Measurements from ENCODE around the gene DLK2.
A peak's percentile ranks its signal among the peaks of the same experiment; 100 is the strongest.
"Not testable (repeated sequence)": the region's sequence is repeated elsewhere in the genome, so short reads cannot be mapped to it uniquely, and the experiment has no call there.

DLK2 gene

DNA sequence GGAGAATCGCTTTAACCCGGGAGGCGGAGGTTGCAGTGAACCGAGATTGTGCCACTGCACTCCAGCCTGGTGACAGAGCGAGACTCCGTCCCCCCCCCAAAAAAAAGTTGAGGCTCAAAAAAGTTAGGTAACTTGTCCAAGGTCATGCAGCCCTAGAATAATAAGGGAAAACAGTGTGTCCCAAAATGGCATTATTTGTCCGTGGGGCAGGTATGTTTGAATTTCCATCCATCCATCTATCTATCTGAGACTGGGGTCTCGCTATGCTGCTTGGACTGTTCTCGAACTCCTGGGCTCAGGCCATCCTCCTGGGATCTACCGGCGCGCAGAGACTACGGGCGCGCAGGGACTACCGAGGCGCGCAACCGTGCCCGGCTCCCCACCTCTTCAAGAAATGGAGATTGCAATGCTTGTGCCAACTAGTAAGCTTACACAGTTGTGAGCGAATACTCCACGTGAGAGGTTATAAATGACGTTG, 28.4 kb downstream of the DLK2 start:
- Histone ChIP-seq H3K4me1 (ENCODE audit: control insufficient read depth in 2 of 2, insufficient read depth in 1 of 2, low read depth in 1 of 2, low read length in 2 of 2) (peaks cover 2 to 7% of the 10 kb centered on the region in 2 donors), H3K27me3 (ENCODE audit: control insufficient read depth in 3 of 3, insufficient read depth in 3 of 3, low read depth in 1 of 3, low read length in 3 of 3) (no peaks in the 10 kb centered on the region), H2BK15ac (ENCODE audit: low read length) (peak overlapping the region; percentile 81), H4K91ac (ENCODE audit: low read depth, low read length, poor library complexity) (no peak overlapping the region), H3K79me1 (ENCODE audit: low read depth, low read length) (no peaks in the 10 kb centered on the region), H2BK12ac (ENCODE audit: low read length) (no peak overlapping the region), H4K8ac (ENCODE audit: low read depth, low read length) (peak overlapping the region; percentile 93), H3K4me2 (ENCODE audit: insufficient read depth, low read length, poor library complexity, severe bottlenecking) (peak overlapping the region; percentile 67), H3K18ac (ENCODE audit: low read length) (peak overlapping the region; percentile 94), H3K4ac (ENCODE audit: low read length) (peak overlapping the region; percentile 66), H3K36me3 (replicated peaks in 1 of 2; ENCODE audit: control insufficient read depth in 2 of 2, insufficient read depth in 2 of 2, low read length in 2 of 2) (peaks cover 1 to 5% of the 10 kb centered on the region in 2 donors), H2AFZ (ENCODE audit: low read length) (peak overlapping the region; percentile 95), H3K14ac (ENCODE audit: low read length) (no peak overlapping the region), H3K9me3 (replicated peaks in 1 of 2; ENCODE audit: control insufficient read depth in 2 of 2, insufficient read depth in 1 of 2, low read depth in 1 of 2, low read length in 2 of 2) (no peaks in the 10 kb centered on the region), H2BK120ac (ENCODE audit: low read depth, low read length) (no peak overlapping the region), H3K23ac (ENCODE audit: low read depth, low read length, poor library complexity) (peak overlapping the region; percentile 97), H3K9ac (ENCODE audit: low read depth, low read length, poor library complexity) (peak overlapping the region; percentile 71), H3K27ac (replicated peaks; ENCODE audit: low read length) (peak overlapping the region; percentile 82), H2BK5ac (ENCODE audit: low read length) (peak overlapping the region; percentile 93), H2AK5ac (ENCODE audit: low read depth, low read length) (peak overlapping the region; percentile 93), H3K4me3 (ENCODE audit: low read length in 2 of 2) (peak overlapping the region; percentile 60 to 82)
- DNase-seq (ENCODE audit: low spot score), result no peak
- WGBS, 2 donors (ENCODE audit: extremely low coverage in 2 of 2, insufficient read length in 2 of 2, insufficient replicate concordance in 1 of 2), result no CpG with 5 or more reads among the region's 23 CpGs

DNA sequence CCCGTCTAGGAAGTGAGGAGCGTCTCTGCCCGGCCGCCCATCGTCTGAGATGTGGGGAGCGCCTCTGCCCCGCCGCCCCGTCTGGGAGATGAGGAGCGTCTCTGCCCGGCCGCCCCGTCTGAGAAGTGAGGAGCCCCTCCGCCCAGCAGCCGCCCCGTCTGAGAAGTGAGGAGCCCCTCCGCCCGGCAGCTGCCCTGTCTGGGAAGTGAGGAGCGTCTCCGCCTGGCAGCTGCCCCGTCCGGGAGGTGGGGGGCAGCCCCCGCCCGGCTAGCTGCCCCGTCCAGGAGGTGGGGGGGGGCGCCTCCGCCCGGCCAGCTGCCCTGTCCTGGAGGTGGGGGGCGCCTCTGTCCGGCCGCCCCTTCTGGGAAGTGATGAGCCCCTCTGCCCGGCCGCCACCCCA, 30.3 kb downstream of the DLK2 start:
- H2BK12ac ChIP-seq (ENCODE audit: low read length), result not testable (repeated sequence)

DNA sequence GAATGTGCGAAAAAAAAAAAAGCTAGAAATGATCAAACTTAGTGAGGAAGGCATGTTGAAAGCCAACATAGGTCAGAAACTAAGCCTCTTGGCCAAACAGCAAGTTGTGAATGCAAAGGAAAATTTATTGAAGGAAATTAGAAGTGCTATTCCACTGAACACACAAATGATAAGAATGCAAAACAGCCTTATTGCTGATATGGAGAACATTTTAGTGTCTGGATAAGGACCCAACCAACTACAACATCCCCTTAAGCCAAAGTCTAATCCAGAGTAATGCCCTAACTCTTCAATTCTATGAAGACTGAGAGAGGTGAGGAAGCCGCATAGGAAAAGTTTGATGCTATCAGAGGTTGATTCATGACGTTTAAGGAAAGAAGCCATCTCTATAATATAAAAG, 33.5 kb downstream of the DLK2 start:
- no peak overlapping the region for H3K18ac ChIP-seq (ENCODE audit: low read length)
- no peak for DNase-seq (ENCODE audit: low spot score)
- no peak overlapping the region for H2BK12ac ChIP-seq (ENCODE audit: low read length)
- H4K8ac ChIP-seq (ENCODE audit: low read depth, low read length), result no peak overlapping the region
- H2BK120ac ChIP-seq (ENCODE audit: low read depth, low read length), result no peak overlapping the region
- H3K4me2 ChIP-seq (ENCODE audit: insufficient read depth, low read length, poor library complexity, severe bottlenecking), result no peak overlapping the region
- H2BK15ac ChIP-seq (ENCODE audit: low read length), result no peak overlapping the region
- no peak overlapping the region for H4K91ac ChIP-seq (ENCODE audit: low read depth, low read length, poor library complexity)
- H3K4me3 ChIP-seq (ENCODE audit: low read length in 2 of 2), result no peak overlapping the region
- H3K4me1 ChIP-seq (ENCODE audit: control insufficient read depth in 2 of 2, insufficient read depth in 1 of 2, low read depth in 1 of 2, low read length in 2 of 2), result no peaks in the 10 kb centered on the region
- no peak overlapping the region for H2AK5ac ChIP-seq (ENCODE audit: low read depth, low read length)
- H2BK5ac ChIP-seq (ENCODE audit: low read length), result no peak overlapping the region
- no peak overlapping the region for H3K23ac ChIP-seq (ENCODE audit: low read depth, low read length, poor library complexity)
- no peak overlapping the region for H2AFZ ChIP-seq (ENCODE audit: low read length)
- WGBS, 2 donors (ENCODE audit: extremely low coverage in 2 of 2, insufficient read length in 2 of 2, insufficient replicate concordance in 1 of 2), result no CpG with 5 or more reads among the region's 3 CpGs
- H3K14ac ChIP-seq (ENCODE audit: low read length), result no peak overlapping the region
- no peaks in the 10 kb centered on the region for H3K36me3 ChIP-seq (replicated peaks in 1 of 2; ENCODE audit: control insufficient read depth in 2 of 2, insufficient read depth in 2 of 2, low read length in 2 of 2)
- H3K9ac ChIP-seq (ENCODE audit: low read depth, low read length, poor library complexity), result no peak overlapping the region
- no peaks in the 10 kb centered on the region for H3K9me3 ChIP-seq (replicated peaks in 1 of 2; ENCODE audit: control insufficient read depth in 2 of 2, insufficient read depth in 1 of 2, low read depth in 1 of 2, low read length in 2 of 2)
- peaks cover 0 to 3% (median 0%) of the 10 kb centered on the region in 3 experiments for H3K27me3 ChIP-seq (ENCODE audit: control insufficient read depth in 3 of 3, insufficient read depth in 3 of 3, low read depth in 1 of 3, low read length in 3 of 3)
- H3K4ac ChIP-seq (ENCODE audit: low read length), result no peak overlapping the region
- H3K79me1 ChIP-seq (ENCODE audit: low read depth, low read length), result no peaks in the 10 kb centered on the region
- H3K27ac ChIP-seq (replicated peaks; ENCODE audit: low read length), result no peak overlapping the region

More for the DNA sequence above, 30.3 kb downstream of the DLK2 start:
- not testable (repeated sequence) for H3K9ac ChIP-seq (ENCODE audit: low read depth, low read length, poor library complexity); H3K27me3 ChIP-seq (ENCODE audit: control insufficient read depth in 3 of 3, insufficient read depth in 3 of 3, low read depth in 1 of 3, low read length in 3 of 3); H3K4me2 ChIP-seq (ENCODE audit: insufficient read depth, low read length, poor library complexity, severe bottlenecking); DNase-seq (ENCODE audit: low spot score); H2BK120ac ChIP-seq (ENCODE audit: low read depth, low read length); H2BK5ac ChIP-seq (ENCODE audit: low read length); H3K4me3 ChIP-seq (ENCODE audit: low read length in 2 of 2); H3K79me1 ChIP-seq (ENCODE audit: low read depth, low read length); H3K14ac ChIP-seq (ENCODE audit: low read length); H2BK15ac ChIP-seq (ENCODE audit: low read length); H2AFZ ChIP-seq (ENCODE audit: low read length); H3K27ac ChIP-seq (replicated peaks; ENCODE audit: low read length); H3K36me3 ChIP-seq (replicated peaks in 1 of 2; ENCODE audit: control insufficient read depth in 2 of 2, insufficient read depth in 2 of 2, low read length in 2 of 2); H4K8ac ChIP-seq (ENCODE audit: low read depth, low read length); H3K4me1 ChIP-seq (ENCODE audit: control insufficient read depth in 2 of 2, insufficient read depth in 1 of 2, low read depth in 1 of 2, low read length in 2 of 2); H3K23ac ChIP-seq (ENCODE audit: low read depth, low read length, poor library complexity); H2AK5ac ChIP-seq (ENCODE audit: low read depth, low read length); H4K91ac ChIP-seq (ENCODE audit: low read depth, low read length, poor library complexity); H3K9me3 ChIP-seq (replicated peaks in 1 of 2; ENCODE audit: control insufficient read depth in 2 of 2, insufficient read depth in 1 of 2, low read depth in 1 of 2, low read length in 2 of 2); H3K18ac ChIP-seq (ENCODE audit: low read length); H3K4ac ChIP-seq (ENCODE audit: low read length)
- WGBS, 2 donors (ENCODE audit: extremely low coverage in 2 of 2, insufficient read length in 2 of 2, insufficient replicate concordance in 1 of 2), result no CpG with 5 or more reads among the region's 33 CpGs

DNA sequence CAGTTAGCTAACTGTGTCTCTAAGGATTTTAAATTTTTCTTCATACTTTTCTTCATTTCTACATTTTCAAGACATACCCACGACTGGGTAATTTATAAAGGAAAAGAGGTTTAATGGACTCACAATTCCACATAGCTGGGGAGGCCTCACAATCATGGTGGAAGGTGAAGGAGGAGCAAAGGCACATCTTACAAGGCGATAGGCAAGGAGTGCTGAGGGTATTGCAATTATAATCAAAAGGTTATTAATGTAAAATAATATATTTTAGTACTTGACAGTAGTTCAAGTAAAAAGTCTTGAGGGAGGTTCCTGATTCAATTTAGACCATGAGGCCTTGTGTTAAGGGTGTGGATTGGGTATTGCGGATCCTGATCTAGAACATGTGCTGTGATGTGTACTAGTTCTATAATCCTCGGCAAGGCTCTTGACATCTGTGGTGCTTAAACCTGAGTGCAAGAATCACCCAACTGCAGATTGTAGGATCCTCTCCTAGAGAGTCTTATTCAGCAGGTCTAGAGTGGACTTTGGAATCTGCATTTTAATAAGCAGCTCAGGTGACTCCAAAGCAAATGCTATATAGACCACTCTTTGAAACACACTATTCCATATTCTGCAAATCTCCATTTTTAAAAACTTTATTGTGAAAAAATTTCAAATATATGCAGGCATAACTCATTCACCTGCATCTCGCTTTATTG, 35.2 kb downstream of the DLK2 start:
- H2BK15ac ChIP-seq (ENCODE audit: low read length), result no peak overlapping the region
- H3K4me3 ChIP-seq (ENCODE audit: low read length in 2 of 2), result no peak overlapping the region
- H2BK5ac ChIP-seq (ENCODE audit: low read length), result no peak overlapping the region
- H2AFZ ChIP-seq (ENCODE audit: low read length), result no peak overlapping the region
- no peaks in the 10 kb centered on the region for H3K79me1 ChIP-seq (ENCODE audit: low read depth, low read length)
- H3K9ac ChIP-seq (ENCODE audit: low read depth, low read length, poor library complexity), result no peak overlapping the region
- H3K4ac ChIP-seq (ENCODE audit: low read length), result no peak overlapping the region
- H3K14ac ChIP-seq (ENCODE audit: low read length), result no peak overlapping the region
- DNase-seq (ENCODE audit: low spot score), result no peak
- no peak overlapping the region for H4K91ac ChIP-seq (ENCODE audit: low read depth, low read length, poor library complexity)
- no peak overlapping the region for H3K23ac ChIP-seq (ENCODE audit: low read depth, low read length, poor library complexity)
- H2AK5ac ChIP-seq (ENCODE audit: low read depth, low read length), result no peak overlapping the region
- H3K18ac ChIP-seq (ENCODE audit: low read length), result no peak overlapping the region
- no peak overlapping the region for H3K27ac ChIP-seq (replicated peaks; ENCODE audit: low read length)
- no peaks in the 10 kb centered on the region for H3K36me3 ChIP-seq (replicated peaks in 1 of 2; ENCODE audit: control insufficient read depth in 2 of 2, insufficient read depth in 2 of 2, low read length in 2 of 2)
- H3K4me1 ChIP-seq (ENCODE audit: control insufficient read depth in 2 of 2, insufficient read depth in 1 of 2, low read depth in 1 of 2, low read length in 2 of 2), result no peaks in the 10 kb centered on the region
- no peak overlapping the region for H2BK12ac ChIP-seq (ENCODE audit: low read length)
- H3K9me3 ChIP-seq (replicated peaks in 1 of 2; ENCODE audit: control insufficient read depth in 2 of 2, insufficient read depth in 1 of 2, low read depth in 1 of 2, low read length in 2 of 2), result no peaks in the 10 kb centered on the region
- H4K8ac ChIP-seq (ENCODE audit: low read depth, low read length), result no peak overlapping the region
- no peak overlapping the region for H2BK120ac ChIP-seq (ENCODE audit: low read depth, low read length)
- peaks cover 0 to 3% (median 0%) of the 10 kb centered on the region in 3 experiments for H3K27me3 ChIP-seq (ENCODE audit: control insufficient read depth in 3 of 3, insufficient read depth in 3 of 3, low read depth in 1 of 3, low read length in 3 of 3)
- no peak overlapping the region for H3K4me2 ChIP-seq (ENCODE audit: insufficient read depth, low read length, poor library complexity, severe bottlenecking)
- whole genome bisulfite sequencing, 2 donors (ENCODE audit: extremely low coverage in 2 of 2, insufficient read length in 2 of 2, insufficient replicate concordance in 1 of 2), result no CpG with 5 or more reads among the region's 5 CpGs
